RWPE1 (cell line): Measurements from ENCODE around the gene CDYL.

Source experiments
- CTCF ChIA-PET: fragments of 350-600 bp; sonication (Branson Sonifier 250); formaldehyde crosslinking; extraction: SDS; loops from one replicate; lab custom pipeline; 2021; lab: Yijun Ruan, JAX
- POLR2A ChIA-PET: fragments of 400-600 bp; formaldehyde crosslinking; extraction: SDS; loops from one replicate; lab custom pipeline; 2020; ENCODE audit warnings: antibody characterized with exemption; ENCODE audit not compliant: low non-redundant PET; lab: Yijun Ruan, JAX
- DNase-seq: peaks from one replicate; pipeline ENCODE4 v3.0.0; 2012; ENCODE audit warnings: low spot score
- H3K27ac ChIP-seq: fragments of 450-650 bp; 2 replicates; pipeline ENCODE4 v1.5.1; 2017
- CTCF ChIP-seq: fragments of 450-650 bp; conservative IDR thresholded peaks from 2 replicates; pipeline ENCODE4 v1.5.1; 2017; ENCODE audit warnings: low read depth, mild to moderate bottlenecking

CDYL gene

GRCh38 chr6:4763921-4764320, 12.3 kb upstream of the CDYL start:
- no peak for TF ChIP-seq CTCF
- DNase-seq = no peak
- POLR2A ChIA-PET = no interaction called here
- CTCF ChIA-PET = no interaction called here
- no peak overlapping the region for H3K27ac ChIP-seq

GRCh38 chr6:4768815-4769214, 7.4 kb upstream of the CDYL start:
- CTCF ChIA-PET = no interaction called here
- TF ChIP-seq CTCF = no peak

GRCh38 chr6:4772750-4773149, 3.5 kb upstream of the CDYL start:
- POLR2A ChIA-PET = no interaction called here
- no peak for TF ChIP-seq CTCF
- CTCF ChIA-PET = no interaction called here
- DNase-seq = no peak
- no peak overlapping the region for H3K27ac ChIP-seq

More at GRCh38 chr6:4768815-4769214, 7.4 kb upstream of the CDYL start:
- POLR2A ChIA-PET = no interaction called here
- no peak overlapping the region for H3K27ac ChIP-seq
- DNase-seq = no peak

GRCh38 chr6:4773181-4773580, 3.0 kb upstream of the CDYL start:
- no peak overlapping the region for H3K27ac ChIP-seq
- DNase-seq = no peak
- POLR2A ChIA-PET = no interaction called here
- TF ChIP-seq CTCF = no peak
- CTCF ChIA-PET = no interaction called here

GRCh38 chr6:4774296-4774695, 1.9 kb upstream of the CDYL start:
- DNase-seq = no peak
- CTCF ChIA-PET = interaction anchor here (0.6 kb wide), 1 partner anchor 247 kb away, joined by 3 read pairs; no protein-coding TSS in a partner anchor
- H3K27ac ChIP-seq = no peak overlapping the region
- no peak for TF ChIP-seq CTCF
- POLR2A ChIA-PET = no interaction called here

GRCh38 chr6:4774715-4775493, 1.3 kb upstream of the CDYL start:
- POLR2A ChIA-PET = no interaction called here
- H3K27ac ChIP-seq = peak overlapping the region; percentile 89
- no peak for TF ChIP-seq CTCF
- CTCF ChIA-PET = no interaction called here
- DNase-seq = no peak
